Raji (cell line): Measurements from ENCODE around the gene CRYGN.

Source experiments
- POLR2A ChIP-seq: IDR thresholded peaks from 2 replicates; pipeline ENCODE4 v1.6.1; 2011; ENCODE audit warnings: low read depth, low read length, control low read depth; ENCODE audit not compliant: insufficient read depth

CRYGN gene

GRCh38 chr7:151427705-151428377, 12.1 kb downstream of the CRYGN start:
- no peak for TF ChIP-seq POLR2A

GRCh38 chr7:151426904-151427704, 12.8 kb downstream of the CRYGN start:
- TF ChIP-seq POLR2A: no peak

DNA sequence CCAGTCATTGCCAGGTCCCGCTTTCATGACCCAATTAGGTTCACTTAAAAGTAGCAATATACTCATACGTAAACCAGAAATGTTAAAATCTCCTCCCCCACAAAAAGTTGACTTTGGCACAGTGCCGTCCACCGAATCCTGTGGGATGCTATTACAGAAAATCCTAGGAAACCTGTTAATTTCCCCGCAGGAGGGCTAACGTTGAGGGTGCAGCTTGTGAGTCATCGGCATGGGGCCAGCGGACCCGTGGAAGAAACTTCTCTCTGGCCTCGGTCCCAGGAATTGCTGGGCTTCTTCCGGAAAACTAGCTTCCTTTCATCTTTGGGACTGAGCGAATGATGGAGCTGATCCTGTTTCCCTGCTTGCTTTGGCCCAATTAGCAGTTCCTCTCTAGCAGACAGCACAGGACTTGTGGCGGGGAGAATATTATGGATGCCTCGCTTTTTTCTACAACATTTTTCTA, 13.5 kb downstream of the CRYGN start:
- no peak for TF ChIP-seq POLR2A

- TF ChIP-seq POLR2A: no peak
These were observed 14.1 kb downstream of the CRYGN start for GRCh38 chr7:151425670-151426440.

DNA sequence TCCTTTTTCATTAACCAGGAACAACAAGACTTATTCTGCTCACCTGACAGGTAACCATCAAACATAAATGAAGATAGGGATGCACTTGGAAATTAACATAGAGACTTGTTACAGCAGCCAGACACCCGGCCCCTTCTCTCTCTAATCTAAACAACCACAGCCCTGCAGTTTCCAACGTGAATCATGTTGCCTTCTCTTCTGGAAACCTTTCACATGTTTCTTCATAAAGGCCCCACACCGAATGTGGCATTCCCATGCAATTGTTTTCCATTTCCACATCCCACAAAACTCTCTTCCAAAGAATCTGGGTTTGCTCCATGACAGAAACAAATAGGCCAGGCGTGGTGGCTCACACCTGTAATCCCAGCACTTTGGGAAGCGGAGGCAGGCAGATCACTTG, 15.1 kb downstream of the CRYGN start:
- no peak for TF ChIP-seq POLR2A

DNA sequence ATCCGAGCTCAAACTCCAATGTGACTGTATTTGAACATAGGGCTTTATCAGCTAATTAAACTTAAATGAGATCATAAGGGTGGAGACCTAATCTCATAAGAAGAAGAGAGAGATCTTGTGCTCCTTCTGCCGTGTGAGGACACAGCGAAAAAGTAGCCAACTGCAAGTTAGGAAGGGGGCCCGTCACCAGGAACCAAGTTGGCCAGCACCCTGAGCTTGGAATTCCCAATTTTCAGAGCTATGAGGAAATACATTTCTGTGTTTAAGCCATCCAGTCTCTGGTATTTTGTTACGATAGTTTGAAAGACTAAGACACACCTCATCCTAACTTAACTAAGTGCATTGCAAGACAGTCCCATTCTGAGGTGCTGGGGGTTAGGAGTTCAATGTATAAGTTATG, 16.0 kb downstream of the CRYGN start:
- no peak for TF ChIP-seq POLR2A

DNA sequence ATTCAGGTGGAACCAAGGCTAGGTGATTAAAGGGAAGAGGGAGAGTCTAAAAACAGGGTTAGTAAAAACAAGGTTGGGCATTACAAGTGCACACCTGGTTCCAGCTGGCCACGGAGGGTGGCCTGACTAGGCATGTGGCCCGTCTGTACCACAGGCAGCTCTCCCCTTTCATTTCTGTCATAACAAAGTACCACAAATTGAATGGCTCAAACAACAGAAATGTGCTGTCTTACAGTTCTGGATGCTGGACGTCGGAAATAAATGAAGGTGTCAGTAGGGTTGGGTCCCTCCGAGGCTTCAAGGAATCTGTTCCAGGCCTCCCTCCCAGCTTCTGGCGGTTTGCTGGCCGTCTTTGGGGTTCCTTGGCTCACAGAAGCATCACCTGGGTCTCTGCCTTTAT, 16.7 kb downstream of the CRYGN start:
- TF ChIP-seq POLR2A: no peak

- TF ChIP-seq POLR2A: no peak
These were observed 17.7 kb downstream of the CRYGN start for GRCh38 chr7:151422212-151422611.

GRCh38 chr7:151420144-151420543, 19.8 kb downstream of the CRYGN start:
- TF ChIP-seq POLR2A: no peak

- TF ChIP-seq POLR2A: no peak
These were observed 23.0 kb downstream of the CRYGN start for GRCh38 chr7:151416941-151417315.

- TF ChIP-seq POLR2A: no peak
These were observed 23.6 kb downstream of the CRYGN start for GRCh38 chr7:151416112-151416940.

DNA sequence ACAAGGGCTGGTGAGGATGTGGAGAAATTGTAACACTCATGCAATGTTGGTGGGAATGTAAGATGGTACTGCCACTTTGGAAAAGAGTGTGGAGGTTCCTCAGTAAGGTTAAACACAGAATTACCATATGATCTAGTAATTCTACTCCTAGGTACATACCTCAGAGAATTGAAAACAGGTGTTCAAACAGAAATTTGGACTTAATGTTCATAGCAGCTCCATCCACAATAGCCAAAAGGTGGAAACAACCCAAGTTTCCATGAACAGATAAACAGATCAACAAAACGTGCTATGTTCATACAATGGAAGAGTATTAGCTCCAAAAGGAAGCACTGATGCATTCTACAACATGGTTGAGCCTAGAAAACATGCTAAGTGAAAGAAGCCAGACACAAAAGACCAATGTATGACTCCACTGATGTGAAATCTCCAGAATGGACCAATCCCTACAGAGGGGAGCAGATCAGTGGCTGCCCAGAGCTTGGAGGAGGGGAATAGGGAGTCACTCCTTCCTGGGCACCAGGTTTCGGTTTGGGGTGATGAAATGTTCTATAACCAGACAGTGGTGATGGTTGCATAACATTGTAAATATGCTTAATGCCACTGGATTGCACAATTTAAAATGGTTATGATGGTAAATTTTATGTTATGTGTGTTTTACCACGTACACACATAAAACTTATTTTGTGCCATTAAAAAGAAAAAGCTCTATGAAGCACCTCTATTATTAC, 24.4 kb downstream of the CRYGN start:
- no peak for TF ChIP-seq POLR2A

DNA sequence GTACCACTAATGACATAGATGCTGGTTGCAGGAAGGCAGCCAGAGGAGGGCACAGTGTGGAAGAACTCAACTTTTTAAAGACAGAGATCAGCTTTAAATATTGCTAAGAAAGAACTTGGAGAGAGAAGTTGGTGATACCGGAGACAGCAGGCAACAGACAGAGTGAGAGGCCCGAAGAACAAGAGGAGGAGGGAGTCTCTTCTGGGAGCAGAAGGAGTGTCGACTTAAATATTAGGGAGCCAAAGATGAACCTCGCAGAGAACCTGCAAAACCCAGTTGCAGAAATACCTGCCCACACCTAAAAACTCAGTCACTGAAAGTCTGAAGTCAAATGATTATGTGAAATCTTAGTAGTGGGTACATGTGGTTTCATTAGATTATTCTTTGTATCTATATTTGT, 26.7 kb downstream of the CRYGN start:
- no peak for TF ChIP-seq POLR2A

DNA sequence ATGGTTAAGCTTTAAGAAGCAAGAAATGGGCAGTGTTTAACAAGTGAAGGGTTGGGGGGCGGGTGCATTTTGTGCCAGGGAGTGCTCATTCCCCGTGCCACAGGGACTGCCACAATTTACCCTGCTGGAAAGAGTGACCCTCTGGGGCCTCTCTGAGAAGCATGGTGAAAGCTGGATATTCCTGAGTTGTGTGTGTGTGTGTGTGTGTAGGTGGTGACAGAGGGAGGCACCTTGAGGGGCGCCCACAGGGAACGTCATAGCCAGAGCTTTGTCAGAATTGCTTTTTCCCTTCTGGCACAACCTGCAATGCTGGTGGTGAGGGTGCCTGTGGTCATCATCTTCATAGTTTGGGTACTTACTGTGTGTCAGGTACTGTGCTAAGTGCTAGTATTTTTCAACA, 27.6 kb downstream of the CRYGN start:
- no peak for TF ChIP-seq POLR2A
